KOPT-K1 (cell line): ENCODE measurements around the gene LCAT.
A peak's percentile ranks its signal among the peaks of the same experiment; 100 is the strongest.

Experiments
- H3K27ac ChIP-seq: fragments of 200-600 bp; sonication (generic); 2 replicates; pipeline ENCODE4 v1.5.1; 2016; ENCODE audit warnings: antibody characterized with exemption, mild to moderate bottlenecking, low read depth, low read length; ENCODE audit not compliant: poor library complexity, severe bottlenecking
- H3K36me3 ChIP-seq: fragments of 200-600 bp; sonication (generic); 2 replicates; pipeline ENCODE4 v1.5.1; 2017; ENCODE audit warnings: antibody characterized with exemption, mild to moderate bottlenecking, low read length, moderate library complexity; ENCODE audit not compliant: insufficient read depth
- H3K9me3 ChIP-seq: fragments of 200-600 bp; sonication (generic); 2 replicates; pipeline ENCODE4 v1.5.1; 2017; ENCODE audit warnings: antibody characterized with exemption, low read length, mild to moderate bottlenecking; ENCODE audit not compliant: insufficient read depth, poor library complexity, severe bottlenecking

Gene LCAT, protein sequence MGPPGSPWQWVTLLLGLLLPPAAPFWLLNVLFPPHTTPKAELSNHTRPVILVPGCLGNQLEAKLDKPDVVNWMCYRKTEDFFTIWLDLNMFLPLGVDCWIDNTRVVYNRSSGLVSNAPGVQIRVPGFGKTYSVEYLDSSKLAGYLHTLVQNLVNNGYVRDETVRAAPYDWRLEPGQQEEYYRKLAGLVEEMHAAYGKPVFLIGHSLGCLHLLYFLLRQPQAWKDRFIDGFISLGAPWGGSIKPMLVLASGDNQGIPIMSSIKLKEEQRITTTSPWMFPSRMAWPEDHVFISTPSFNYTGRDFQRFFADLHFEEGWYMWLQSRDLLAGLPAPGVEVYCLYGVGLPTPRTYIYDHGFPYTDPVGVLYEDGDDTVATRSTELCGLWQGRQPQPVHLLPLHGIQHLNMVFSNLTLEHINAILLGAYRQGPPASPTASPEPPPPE

GRCh38 chr16:67943619-67944504, at the start of gene LCAT:
Gene LCAT, minus strand, starts transcription at chr16:67944120. Its CDS starts 19 bp downstream, at chr16:67944101.
- Histone ChIP-seq H3K36me3 (peaks cover 73% of the 10 kb centered on the region), H3K27ac (no peak within 1 kb of the TSS), H3K9me3 (no peaks in the 10 kb centered on the region)

- Histone ChIP-seq H3K36me3 (no peaks in the 10 kb centered on the region), H3K27ac (peak overlapping the region; percentile 66), H3K9me3 (peaks cover 2% of the 10 kb centered on the region)
Observed at GRCh38 chr16:67993207-67994039, 49.5 kb upstream of the LCAT start.

GRCh38 chr16:67992661-67993206, 48.8 kb upstream of the LCAT start:
- H3K36me3 ChIP-seq, result no peaks in the 10 kb centered on the region
- H3K27ac ChIP-seq, result peak overlapping the region; percentile 66
- no peaks in the 10 kb centered on the region for H3K9me3 ChIP-seq

GRCh38 chr16:67990018-67990386, 46.1 kb upstream of the LCAT start:
- no peak overlapping the region for H3K27ac ChIP-seq
- no peaks in the 10 kb centered on the region for H3K9me3 ChIP-seq
- no peaks in the 10 kb centered on the region for H3K36me3 ChIP-seq

DNA sequence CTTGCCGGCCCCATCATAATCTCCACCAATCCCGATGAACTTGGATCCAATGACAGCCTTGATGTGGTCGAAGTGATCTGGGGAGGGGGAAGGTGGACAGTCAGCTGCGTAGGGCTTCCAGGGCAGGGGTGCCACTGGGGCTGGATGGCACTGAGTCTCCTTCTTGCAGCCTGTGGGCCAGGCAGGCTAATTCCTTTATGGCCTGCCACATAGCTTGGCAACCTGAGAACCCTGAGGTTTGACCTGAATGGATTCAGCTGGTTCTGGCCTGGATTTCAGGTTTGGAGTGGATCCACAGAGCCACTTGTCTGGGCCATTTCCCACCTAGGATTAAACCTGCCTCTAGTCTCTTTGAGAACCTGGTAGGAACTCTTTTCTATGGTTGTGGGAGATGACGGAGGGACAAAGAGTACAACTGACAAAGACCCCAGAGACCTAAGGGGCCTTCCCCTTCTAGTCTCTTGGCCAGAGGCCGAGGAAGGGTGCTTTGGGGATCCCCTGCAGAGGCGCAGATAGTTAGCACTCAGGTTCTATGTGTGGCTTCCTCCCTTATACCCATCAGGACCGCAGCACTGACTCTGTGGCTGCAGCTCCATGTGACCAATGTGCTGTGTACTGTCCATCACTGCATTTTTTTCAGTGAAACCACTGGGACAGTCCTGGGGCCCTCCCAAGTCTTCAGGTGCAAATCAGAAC, 45.5 kb upstream of the LCAT start:
- Histone ChIP-seq H3K27ac (no peak overlapping the region), H3K9me3 (no peaks in the 10 kb centered on the region), H3K36me3 (no peaks in the 10 kb centered on the region)

- Histone ChIP-seq H3K9me3 (no peaks in the 10 kb centered on the region), H3K27ac (no peak overlapping the region), H3K36me3 (no peaks in the 10 kb centered on the region)
Observed at GRCh38 chr16:67988675-67989074, 44.8 kb upstream of the LCAT start.

DNA sequence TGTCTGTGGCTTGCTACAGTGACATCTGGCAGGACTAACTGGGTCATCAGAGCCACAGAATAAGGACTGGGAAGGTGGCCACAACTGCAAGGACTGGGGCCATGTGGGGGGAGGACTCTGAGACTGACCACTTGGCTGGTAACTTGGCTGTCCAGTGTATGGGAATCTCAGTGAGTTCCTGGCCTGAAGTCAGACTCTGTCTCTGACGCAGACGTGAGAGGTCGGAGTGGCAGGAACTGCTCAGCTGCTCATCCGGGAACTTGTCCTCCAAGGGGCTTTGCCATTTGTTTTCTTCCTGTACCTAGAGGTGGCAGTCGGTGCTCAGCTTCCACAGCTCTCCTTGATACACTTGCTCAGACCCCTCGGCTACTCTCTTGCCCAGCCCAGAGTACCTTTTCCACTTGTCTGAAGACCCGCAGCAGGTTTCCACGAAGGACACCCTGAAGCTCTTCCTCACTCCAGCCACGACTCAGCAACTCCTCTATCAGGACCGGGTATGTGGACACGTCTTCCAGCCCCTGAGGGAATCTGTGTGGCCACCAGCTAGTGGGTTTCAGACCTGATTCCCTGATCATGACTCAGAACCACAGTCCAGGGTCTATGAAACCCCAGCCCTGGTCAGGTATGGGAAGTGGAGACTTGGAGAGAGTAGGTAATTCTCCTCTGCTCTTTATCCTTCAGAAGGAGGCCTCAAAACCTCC, 43.7 kb upstream of the LCAT start:
- no peaks in the 10 kb centered on the region for H3K9me3 ChIP-seq
- H3K36me3 ChIP-seq, result no peaks in the 10 kb centered on the region
- H3K27ac ChIP-seq, result no peak overlapping the region

GRCh38 chr16:67986949-67987348, 43.0 kb upstream of the LCAT start:
- Histone ChIP-seq H3K9me3 (no peaks in the 10 kb centered on the region), H3K27ac (no peak overlapping the region)

DNA sequence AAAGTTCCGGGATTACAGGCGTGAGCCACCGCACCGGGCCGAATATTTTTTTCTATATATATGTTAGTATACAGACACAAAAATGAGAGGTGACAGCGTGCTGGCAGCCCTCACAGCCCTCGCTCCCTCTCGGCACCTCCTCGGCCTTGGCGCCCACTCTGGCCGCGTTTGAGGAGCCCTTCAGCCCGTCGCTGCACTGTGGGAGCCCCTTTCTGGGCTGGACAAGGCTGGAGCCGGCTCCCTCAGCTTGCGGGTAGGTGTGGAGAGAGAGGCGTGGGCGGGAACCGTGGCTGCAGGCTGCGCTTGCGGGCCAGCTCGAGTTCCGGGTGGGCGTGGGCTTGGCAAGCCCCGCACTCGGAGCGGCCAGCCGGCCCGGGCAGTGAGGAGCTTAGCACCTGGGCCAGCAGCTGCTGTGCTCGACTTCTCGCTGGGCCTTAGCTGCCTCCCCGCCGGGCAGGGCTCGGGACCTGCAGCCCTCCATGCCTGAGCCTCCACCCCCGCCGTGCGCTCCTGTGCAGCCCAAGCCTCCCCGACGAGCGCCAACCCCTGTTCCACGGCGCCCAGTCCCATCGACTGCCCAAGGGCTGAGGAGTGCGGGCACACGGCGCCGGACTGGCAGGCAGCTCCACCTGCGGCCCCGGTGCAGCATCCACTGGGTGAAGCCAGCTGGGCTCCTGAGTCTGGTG, 38.2 kb upstream of the LCAT start:
- no peak overlapping the region for H3K27ac ChIP-seq
- no peaks in the 10 kb centered on the region for H3K36me3 ChIP-seq
- no peaks in the 10 kb centered on the region for H3K9me3 ChIP-seq

More at GRCh38 chr16:67986949-67987348, 43.0 kb upstream of the LCAT start:
- no peaks in the 10 kb centered on the region for H3K36me3 ChIP-seq

DNA sequence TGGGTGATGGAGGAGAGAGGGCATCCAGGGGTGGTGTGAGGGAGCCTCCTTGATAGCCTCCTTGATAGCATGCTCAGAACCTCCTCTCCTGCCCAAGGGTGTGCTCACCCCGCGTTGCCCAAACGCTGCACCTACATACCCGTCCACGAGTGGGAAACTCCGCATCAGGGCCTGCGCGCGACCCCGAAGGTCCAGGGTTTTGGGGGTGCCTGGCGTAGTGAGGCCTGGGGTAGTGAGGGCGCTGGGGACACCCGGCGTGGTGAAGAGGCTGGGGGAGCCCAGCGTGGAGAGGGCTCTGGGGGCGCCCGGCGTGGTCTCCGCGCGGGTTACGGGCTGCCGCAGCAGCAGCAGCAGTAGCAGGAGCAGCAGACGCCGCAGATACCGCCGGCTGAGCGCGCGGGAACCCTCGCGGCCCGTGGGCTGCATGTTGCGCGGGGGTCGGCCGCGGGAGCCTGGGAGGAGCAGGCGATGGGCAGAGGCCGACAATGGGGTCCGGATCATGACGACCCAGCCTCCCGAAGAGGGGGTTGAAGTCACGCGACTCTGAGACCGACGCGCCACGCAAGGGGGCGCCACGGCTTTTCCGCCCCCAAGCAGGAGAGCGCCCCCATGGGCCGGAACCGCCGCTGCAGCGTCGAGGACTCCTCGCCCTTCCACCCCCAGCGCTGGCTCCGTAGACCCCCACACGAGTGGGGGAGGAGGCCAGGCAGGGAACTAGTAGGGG, 36.2 kb upstream of the LCAT start, which contains the start of gene DPEP3:
DPEP3 (minus strand) TSS at position 545 of the 724 bp plus-strand sequence; CDS start at position 426, 119 bp downstream.
- H3K36me3 ChIP-seq, result no peaks in the 10 kb centered on the region
- H3K9me3 ChIP-seq, result no peaks in the 10 kb centered on the region
- no peak within 1 kb of the TSS for H3K27ac ChIP-seq

GRCh38 chr16:67977469-67978227, 33.7 kb upstream of the LCAT start:
- H3K9me3 ChIP-seq, result no peaks in the 10 kb centered on the region
- no peak overlapping the region for H3K27ac ChIP-seq
- no peaks in the 10 kb centered on the region for H3K36me3 ChIP-seq

- H3K36me3 ChIP-seq, result no peaks in the 10 kb centered on the region
- no peaks in the 10 kb centered on the region for H3K9me3 ChIP-seq
- no peak overlapping the region for H3K27ac ChIP-seq
Observed at GRCh38 chr16:67977005-67977404, 33.1 kb upstream of the LCAT start.
